Smooth muscle cell of the pulmonary artery (primary cell): Measurements from ENCODE around the gene ZNF829. TPM values are rescaled to one million over a fixed set of nuclear protein-coding genes. Genes with fewer than 3 reads are reported as not detected.

Experiments used
- total RNA-seq: library from RNA; depleted of rRNA; stranded (reverse); fragments of >200 nt; gene quantifications from 2 replicates; pipeline ENCODE4 v1.2.3, GENCODE V29; 2014

The ZNF829 gene
- 2.6 and 3.4 TPM in 2 replicates for total RNA-seq

GRCh38 chr19:36915992-36916830 is at the start of gene ZNF829, which contains the start of gene ZNF568:
Gene ZNF829 (minus strand): TSS chr19:36916291. CDS start chr19:36915167, 1,124 bp downstream.
Gene ZNF568 (plus strand): TSS chr19:36916332. CDS start chr19:36922771, 6,439 bp downstream.

GRCh38 chr19:36850559-36851442 is 65.3 kb downstream of the ZNF829 start, which contains the start of gene ZNF345:
Gene ZNF345 (plus strand): TSS chr19:36850876. CDS start chr19:36876831, 25,955 bp downstream.

Other genes starting within 250 kb of the ZNF829 start
- 12.5 and 12.8 TPM in 2 replicates for gene ZNF461, start 249.5 kb downstream of the ZNF829 start, total RNA-seq
- gene ZNF567, start 228.7 kb downstream of the ZNF829 start, total RNA-seq: 3.6 and 4.4 TPM in 2 replicates
- 2.0 and 3.0 TPM in 2 replicates for gene ZNF850, start 143.5 kb downstream of the ZNF829 start, total RNA-seq
- gene ZNF790, start 77.9 kb downstream of the ZNF829 start, total RNA-seq: 7.4 and 8.1 TPM in 2 replicates
- 1.8 and 2.3 TPM in 2 replicates for gene ZNF345, start 65.4 kb downstream of the ZNF829 start, total RNA-seq
- 14.8 and 16.2 TPM in 2 replicates for gene ZNF568, start within 50 bp of the ZNF829 start, total RNA-seq
- 8.1 and 10.1 TPM in 2 replicates for gene ZNF420, start 162.1 kb upstream of the ZNF829 start, total RNA-seq